Epithelial cell of esophagus (primary cell): ENCODE data around the gene ABCD4.

Experiments used
- DNase-seq: peaks from one replicate; pipeline ENCODE4 v3.0.0; 2010; ENCODE audit warnings: low read depth
- H3K4me3 ChIP-seq: 2 replicates; pipeline ENCODE4 v1.5.1; 2011; ENCODE audit warnings: mild to moderate bottlenecking, low read length, control low read depth
- TF ChIP-seq, protein P1 (sequence below): IDR thresholded peaks from 2 replicates; pipeline ENCODE4 v1.5.1; 2011; ENCODE audit warnings: low read depth, mild to moderate bottlenecking, low read length, control low read depth, inconsistent platforms; ENCODE audit not compliant: insufficient read depth; ENCODE audit errors: missing control alignments

The ABCD4 gene

DNA sequence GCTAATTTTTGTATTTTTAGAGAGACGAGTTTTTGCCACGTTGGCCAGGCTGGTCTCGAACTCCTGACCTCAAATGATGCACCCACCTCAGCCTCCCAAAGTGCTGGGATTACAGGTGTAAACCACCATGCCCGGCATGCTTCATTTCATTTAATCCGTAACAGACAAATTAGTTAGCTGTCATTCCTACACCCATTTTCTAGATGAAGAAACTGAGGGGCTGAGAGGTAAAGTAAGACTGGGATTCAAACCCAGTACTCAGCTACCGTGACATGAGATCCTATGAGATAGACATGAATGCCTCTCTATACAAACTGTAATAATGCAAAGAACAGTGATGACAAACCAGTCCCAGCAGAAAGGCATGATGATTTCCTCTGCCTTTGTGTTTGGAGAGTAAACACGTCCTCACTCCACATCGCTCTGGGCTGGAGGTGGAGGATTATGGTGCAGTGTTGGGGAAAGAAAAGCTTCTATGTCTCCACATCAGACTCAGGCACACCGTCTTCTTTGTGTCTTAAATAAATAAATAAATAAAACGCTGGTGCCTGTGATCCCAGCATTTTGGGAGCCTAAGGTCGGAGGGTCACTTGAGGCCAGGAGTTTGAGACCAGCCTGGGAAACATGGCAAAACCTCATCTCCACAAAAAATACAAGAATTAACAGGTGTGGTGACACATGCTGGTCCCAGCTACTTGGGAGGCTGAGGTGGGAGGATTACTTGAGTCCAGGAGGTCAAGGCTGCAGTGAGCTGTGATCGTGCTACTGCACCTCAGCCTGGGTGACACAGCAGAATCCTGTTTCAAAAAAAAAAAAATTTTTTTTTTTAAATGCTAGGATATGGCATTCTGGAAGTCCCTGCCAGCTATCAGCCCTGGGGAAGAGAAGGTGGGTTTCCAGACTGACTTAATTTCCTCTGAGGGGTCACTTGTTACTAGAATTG, 53.0 kb downstream of the ABCD4 start:
- no peak overlapping the region for H3K4me3 ChIP-seq
- no peak for DNase-seq
- TF ChIP-seq, protein P1, sequence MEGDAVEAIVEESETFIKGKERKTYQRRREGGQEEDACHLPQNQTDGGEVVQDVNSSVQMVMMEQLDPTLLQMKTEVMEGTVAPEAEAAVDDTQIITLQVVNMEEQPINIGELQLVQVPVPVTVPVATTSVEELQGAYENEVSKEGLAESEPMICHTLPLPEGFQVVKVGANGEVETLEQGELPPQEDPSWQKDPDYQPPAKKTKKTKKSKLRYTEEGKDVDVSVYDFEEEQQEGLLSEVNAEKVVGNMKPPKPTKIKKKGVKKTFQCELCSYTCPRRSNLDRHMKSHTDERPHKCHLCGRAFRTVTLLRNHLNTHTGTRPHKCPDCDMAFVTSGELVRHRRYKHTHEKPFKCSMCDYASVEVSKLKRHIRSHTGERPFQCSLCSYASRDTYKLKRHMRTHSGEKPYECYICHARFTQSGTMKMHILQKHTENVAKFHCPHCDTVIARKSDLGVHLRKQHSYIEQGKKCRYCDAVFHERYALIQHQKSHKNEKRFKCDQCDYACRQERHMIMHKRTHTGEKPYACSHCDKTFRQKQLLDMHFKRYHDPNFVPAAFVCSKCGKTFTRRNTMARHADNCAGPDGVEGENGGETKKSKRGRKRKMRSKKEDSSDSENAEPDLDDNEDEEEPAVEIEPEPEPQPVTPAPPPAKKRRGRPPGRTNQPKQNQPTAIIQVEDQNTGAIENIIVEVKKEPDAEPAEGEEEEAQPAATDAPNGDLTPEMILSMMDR, result no peak

DNA sequence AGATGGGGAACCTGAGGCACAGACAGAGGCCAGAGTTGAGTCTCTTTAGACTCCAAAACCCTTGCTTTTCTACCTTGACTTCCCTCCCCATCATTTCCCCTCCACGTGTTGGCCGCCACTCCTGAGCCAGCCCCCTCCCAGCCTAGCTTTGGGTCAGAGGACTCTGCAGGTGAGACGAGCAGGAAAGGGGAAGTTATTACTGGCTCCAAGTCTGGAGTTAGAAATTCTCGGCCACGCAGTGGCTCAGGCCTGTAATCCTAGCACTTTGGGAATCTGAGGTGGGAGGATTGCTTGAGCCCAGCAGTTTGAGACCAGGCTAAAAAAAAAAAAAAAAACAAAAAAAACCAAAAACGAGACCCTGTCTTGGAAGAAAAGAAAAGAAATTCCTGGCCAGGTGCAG, 54.7 kb downstream of the ABCD4 start:
- TF ChIP-seq, protein P1, result no peak
- DNase-seq, result no peak
- no peak overlapping the region for H3K4me3 ChIP-seq

- TF ChIP-seq, protein P1, result no peak
- DNase-seq, result no peak
- no peak overlapping the region for H3K4me3 ChIP-seq
Observed at GRCh38 chr14:74246542-74246941, 56.2 kb downstream of the ABCD4 start.

- no peak overlapping the region for H3K4me3 ChIP-seq
- no peak for DNase-seq
Observed at GRCh38 chr14:74245292-74245691, 57.4 kb downstream of the ABCD4 start.

DNA sequence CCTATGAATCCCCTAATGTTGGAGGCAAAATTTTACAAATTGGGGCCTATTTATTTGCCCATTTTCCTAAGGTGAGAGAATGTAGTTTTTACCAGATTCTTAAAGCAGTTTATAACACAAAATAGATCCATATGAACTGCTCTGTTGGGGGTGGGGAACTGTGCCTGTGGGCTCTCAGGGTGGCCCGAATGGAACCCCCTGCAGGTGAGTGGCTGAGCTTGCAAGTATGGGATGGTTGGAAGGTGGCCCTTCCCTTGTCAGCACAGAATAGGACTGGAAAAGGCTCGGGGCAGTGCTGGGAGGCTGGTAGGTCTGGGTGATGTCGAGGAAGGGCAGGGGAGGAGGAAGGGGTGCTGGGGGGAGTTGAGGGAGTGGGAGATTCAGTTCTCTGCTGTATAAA, 58.6 kb downstream of the ABCD4 start:
- TF ChIP-seq, protein P1, result no peak
- no peak for DNase-seq
- H3K4me3 ChIP-seq, result no peak overlapping the region

More at GRCh38 chr14:74245292-74245691, 57.4 kb downstream of the ABCD4 start:
- TF ChIP-seq, protein P1, result no peak

GRCh38 chr14:74243051-74243450, 59.7 kb downstream of the ABCD4 start:
- DNase-seq, result no peak
- TF ChIP-seq, protein P1, result no peak
- no peak overlapping the region for H3K4me3 ChIP-seq

DNA sequence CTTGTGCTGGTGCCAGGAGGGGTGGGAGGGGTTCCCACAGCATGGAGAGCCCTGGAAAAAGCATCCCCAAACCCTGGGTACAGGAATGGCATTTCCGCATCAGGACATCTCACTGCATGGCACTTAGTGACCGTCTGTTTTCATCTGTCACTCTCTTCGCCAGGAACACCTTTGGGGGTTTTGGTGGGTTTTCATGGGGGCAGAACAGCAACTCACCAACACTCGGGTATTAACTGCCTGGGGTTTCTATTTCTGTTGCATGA, 60.0 kb downstream of the ABCD4 start:
- DNase-seq, result no peak
- TF ChIP-seq, protein P1, result no peak
- no peak overlapping the region for H3K4me3 ChIP-seq
